HG03095 (cell line): ENCODE results near the gene SMCR8.
A peak's percentile ranks its signal among the peaks of the same experiment; 100 is the strongest.
"Not testable (repeated sequence)": the region's sequence is repeated elsewhere in the genome, so short reads cannot be mapped to it uniquely, and the experiment has no call there.

Experiments
- ATAC-seq: cut with Tn5 transposase; IDR thresholded peaks from one replicate; pipeline ENCODE4 v1.9.1; 2021; ENCODE audit warnings: moderate library complexity; ENCODE audit not compliant: unreplicated experiment

The SMCR8 gene

GRCh38 chr17:18314731-18315561 lies at the start of gene SMCR8, which contains the start of gene TOP3A:
Gene SMCR8 (plus strand): TSS chr17:18315293. CDS start chr17:18315790, 497 bp downstream.
Gene TOP3A (minus strand): TSS chr17:18314994. CDS start chr17:18314778, 216 bp downstream.
- peak; percentile 75 for ATAC-seq

DNA sequence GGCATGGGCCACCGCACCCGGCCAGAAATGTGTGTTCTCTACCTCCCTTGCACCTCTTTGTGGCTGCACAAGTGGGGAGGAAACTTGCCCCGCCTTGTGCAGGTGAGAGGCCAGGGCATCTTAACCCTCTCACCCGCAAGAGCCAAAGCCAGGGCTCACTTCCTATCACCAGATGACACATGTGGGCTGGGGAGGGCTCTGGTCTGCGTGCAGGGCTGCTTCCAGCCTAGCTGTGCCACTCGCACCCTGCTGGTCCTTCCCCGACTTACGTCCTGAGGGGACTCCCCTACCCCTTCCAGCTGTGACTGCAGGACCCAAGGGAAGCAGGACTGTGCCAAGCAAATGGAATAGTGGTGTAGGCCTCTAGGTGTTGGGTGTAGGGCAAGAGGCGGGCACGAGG lies 47.7 kb upstream of the SMCR8 start:
- no peak for ATAC-seq

DNA sequence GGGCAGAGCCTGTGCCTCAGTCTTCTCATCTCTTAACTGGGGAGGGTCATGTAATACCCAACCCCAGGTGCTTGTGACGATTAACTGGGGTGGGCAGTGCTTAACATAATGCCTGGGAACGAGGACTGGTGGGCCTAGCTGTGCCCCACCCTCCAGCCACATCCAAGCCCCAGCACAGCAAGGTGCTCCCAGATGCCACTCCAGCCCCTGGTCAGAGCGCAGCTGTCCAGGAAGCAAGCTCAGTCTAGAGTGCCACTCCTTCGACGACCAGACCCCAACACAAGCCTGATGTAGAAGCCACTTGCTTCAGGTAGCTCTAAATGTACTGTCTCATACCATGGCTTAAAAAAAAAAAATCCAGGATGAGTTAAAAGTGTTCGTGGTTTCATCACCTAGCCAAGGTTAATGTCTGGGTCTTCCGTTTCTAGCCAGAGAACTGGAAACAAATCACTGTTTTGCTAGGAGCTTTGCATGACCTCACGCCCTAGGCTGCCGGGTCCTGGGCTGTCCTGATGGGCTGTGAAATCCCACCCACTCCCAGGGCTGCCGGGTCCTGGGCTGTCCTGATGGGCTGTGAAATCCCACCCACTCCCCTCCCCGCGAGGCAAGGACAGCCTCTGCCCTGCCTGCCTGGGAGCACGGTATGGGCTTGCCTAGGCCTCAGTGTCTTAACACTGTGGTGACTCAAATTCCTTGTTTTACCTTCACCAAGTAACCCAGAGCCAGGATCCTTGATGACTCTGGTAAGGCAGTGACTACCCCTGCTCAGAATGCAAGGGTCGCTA lies 47.0 kb upstream of the SMCR8 start:
- no peak for ATAC-seq

DNA sequence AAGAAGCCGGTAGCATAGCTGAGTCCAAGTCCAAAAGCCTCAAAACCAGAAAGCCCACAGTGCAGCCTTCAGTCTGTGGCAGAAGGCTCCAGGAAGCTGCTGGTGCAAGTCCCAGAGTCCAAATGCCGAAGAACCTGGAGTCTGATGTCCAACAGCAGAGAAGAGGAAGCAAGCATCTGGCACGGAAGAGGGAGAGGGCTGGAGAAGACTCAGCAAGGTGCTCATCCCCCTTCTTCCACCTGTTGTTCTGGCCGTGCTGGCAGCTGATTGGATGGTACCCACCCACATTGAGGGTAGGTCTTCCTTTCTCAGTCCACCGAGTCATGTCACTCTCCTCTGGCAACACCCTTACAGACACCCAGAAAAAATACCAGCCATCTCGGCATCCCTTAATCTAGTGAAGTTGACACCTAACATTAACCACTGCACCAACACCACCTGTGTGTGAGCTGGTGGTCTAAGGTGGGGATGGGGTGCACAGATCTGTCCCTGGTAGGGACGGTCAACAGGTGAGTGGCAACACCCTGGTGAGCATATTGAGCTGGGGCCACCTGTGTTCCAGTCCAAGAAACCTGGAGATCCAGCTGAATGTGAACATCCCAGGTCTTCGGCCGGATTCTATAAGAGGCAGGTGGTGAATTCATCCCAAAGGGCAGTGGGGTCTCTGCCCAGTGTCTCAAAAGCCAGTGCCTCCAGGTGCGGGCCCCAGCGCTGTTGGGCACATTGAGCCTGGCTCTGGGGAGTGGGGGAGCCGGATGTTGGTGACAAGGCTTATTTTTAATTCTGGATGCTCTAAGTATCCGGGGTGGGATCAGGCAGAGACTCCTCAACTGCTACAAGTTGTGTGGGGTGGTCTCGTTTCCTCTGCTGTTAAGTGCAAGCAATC lies 44.8 kb upstream of the SMCR8 start:
- ATAC-seq, result no peak

- ATAC-seq, result no peak
Observed at GRCh38 chr17:18277076-18277475, 38.0 kb upstream of the SMCR8 start.

GRCh38 chr17:18278867-18279266 lies 36.2 kb upstream of the SMCR8 start:
- no peak for ATAC-seq

DNA sequence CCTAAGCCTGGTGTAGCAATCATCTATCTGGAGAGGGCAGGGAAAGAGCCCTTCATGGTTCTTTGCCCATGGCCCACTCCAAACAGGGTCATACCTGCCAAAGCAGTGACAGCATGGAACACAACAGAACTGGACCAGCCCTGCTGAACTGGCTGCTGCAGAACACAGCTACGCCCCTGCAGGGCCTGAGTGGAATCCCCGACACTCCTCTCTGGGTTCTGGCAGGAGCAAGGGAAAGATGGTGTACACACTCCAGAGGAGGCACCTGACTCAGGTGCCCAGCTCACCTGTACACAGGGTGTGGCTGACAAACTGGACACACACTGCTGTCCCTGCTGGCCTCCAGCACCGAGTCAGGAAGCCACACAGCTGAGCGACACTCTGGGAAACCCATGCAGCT lies 34.8 kb upstream of the SMCR8 start:
- ATAC-seq, result no peak

DNA sequence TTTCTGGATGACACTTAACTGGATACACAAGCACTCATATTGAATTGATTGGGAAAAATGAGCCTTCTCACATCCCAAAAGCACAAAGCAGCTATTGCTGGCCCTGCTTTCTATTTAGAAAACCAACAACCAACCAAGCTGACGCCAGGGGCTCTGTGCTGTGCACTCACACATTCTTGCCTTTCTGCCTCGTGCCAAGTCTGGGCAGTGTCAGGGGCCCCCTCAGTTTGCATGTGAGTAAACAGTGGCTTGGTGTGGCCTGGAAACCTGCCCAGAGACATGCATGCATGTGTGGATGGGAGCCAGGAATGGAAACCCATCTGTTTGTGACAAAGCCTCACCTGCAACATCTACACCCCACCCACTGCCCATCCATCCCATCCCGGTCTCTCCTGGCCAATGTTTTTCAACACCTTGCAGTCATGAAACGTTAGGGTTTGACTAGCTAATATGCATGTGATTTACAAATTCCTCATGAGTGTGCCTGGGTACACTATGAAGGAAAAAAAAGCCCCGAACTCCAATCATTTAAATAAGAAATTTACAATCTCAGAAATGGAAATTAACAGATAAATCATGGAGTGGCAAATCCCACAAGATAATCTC lies 34.2 kb upstream of the SMCR8 start:
- ATAC-seq, result no peak

DNA sequence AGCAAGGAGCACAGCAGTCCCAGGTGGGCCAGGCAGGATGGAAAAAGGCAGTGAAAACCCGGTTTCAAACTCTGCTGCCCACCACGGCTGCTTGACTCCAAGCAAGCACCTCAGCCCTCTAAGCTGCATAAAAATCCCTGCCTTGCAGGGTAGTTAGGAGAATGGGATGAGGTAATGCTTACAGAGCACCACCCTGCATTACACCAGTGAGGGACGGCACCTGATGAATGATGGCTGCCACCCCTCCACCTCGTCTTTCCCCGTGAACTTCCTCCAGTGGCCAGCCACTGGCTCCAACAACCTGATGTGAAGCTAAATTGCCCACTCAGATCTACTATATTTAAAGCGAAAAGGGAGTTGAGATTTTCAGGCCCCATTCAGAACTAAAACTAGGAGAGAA lies 33.3 kb upstream of the SMCR8 start:
- ATAC-seq, result no peak

DNA sequence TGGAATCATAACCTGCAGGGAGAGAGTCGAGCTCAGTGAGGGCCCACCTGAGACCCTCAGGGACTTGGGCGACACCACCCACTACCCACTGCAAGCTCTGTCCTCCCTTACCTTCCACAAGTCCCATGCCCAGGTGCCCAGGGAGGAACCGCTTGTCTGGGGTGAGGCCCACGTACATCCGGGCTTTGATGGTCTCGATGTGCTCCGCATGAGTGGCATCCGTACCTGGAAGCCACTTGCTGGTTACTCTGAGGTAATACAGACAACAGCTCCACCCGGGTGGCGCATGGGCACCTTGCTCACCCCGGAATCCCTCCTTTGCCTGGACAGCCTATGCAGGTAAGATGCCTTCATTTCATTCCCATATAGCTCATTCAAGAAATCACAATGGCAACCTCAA lies 29.8 kb upstream of the SMCR8 start:
- no peak for ATAC-seq

- ATAC-seq, result no peak
Observed at GRCh38 chr17:18291718-18292540, 23.2 kb upstream of the SMCR8 start.

GRCh38 chr17:18298061-18298460 lies 17.0 kb upstream of the SMCR8 start:
- not testable (repeated sequence) for ATAC-seq

DNA sequence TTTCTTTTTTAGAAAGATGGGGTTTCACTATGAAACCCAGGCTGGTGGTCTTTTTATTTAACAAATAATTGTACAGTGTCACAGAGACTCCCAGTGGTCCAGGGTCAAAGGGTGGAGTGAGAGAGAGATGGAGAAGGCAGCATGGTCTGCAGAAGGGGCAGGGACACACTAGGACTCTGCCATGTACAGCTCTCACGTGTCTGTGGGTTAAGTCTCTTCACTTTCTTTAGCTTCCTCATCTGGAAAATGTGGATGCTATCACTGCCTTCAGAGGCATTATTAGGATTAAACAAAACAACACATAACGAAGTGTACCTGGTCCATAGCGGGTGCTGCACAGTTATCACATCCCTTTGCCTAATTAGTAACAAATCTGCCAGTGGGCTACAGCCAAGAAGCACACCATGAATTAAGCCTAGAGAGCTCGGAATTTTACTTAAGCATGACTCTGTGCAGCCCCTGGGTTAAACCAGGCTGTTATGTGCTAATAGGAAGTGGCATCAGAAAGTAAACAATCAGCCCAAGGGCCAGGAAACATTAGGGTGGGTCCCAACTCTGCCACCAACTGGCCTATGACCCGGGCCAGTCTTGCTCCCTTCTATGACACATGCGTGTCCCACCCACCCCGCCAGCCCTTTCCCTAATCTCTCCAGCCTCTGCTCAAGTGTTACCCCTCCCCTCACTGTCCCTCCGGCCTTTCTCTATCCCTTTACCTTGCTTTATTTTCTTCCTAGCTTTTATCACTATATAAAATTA lies 14.2 kb upstream of the SMCR8 start:
- no peak for ATAC-seq

- not testable (repeated sequence) for ATAC-seq
Observed at GRCh38 chr17:18303206-18303605, 11.9 kb upstream of the SMCR8 start.

GRCh38 chr17:18309202-18309601 lies 5.9 kb upstream of the SMCR8 start:
- no peak for ATAC-seq

GRCh38 chr17:18314059-18314730 lies 898 bp upstream of the SMCR8 start:
- peak; percentile 10 for ATAC-seq

- no peak for ATAC-seq
Observed at GRCh38 chr17:18315562-18315922, 449 bp downstream of the SMCR8 start.

DNA sequence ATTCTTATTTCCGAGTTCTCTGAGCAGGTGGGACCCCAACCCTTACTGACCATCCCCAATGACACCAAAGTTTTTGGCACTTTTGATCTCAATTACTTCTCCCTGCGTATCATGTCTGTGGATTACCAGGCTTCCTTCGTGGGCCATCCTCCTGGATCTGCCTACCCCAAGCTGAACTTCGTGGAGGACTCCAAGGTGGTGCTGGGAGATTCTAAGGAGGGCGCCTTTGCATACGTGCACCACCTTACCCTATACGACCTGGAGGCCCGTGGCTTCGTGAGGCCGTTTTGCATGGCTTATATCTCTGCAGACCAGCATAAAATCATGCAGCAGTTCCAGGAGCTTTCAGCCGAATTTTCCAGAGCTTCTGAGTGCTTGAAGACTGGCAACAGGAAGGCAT lies 868 bp downstream of the SMCR8 start:
- ATAC-seq, result no peak

GRCh38 chr17:18318117-18318516 lies 3.0 kb downstream of the SMCR8 start:
- no peak for ATAC-seq
